GM12892 (cell line): ENCODE data around the gene LZIC. TPM values are rescaled to one million over a fixed set of nuclear protein-coding genes. Genes with fewer than 3 reads are reported as not detected.

ENCODE experiments used
- DNase-seq: peaks from one replicate; pipeline ENCODE4 v3.0.0; 2011; ENCODE audit not compliant: insufficient read length
- FAIRE-seq: peaks from 2 replicates; lab custom pipeline; 2011; peaks lifted over from hg19 to GRCh38; lab: Jason Lieb, UNC
- POLR2A ChIP-seq: IDR thresholded peaks from 2 replicates; pipeline ENCODE4 v1.6.1; 2011; ENCODE audit warnings: low read depth, low read length, control low read depth
- POLR2AphosphoS5 ChIP-seq: IDR thresholded peaks from 2 replicates; pipeline ENCODE4 v1.6.1; 2011; ENCODE audit warnings: low read depth, low read length, control low read depth
- TAF1 ChIP-seq: IDR thresholded peaks from 2 replicates; pipeline ENCODE4 v1.6.1; 2011; ENCODE audit warnings: low read depth, mild to moderate bottlenecking, control low read depth, low read length, borderline replicate concordance
- polyA plus RNA-seq: library from polyadenylated mRNA; unstranded; fragments of >200 nt; gene quantifications from one replicate; pipeline ENCODE4 v1.2.1, GENCODE V29; 2012; ENCODE audit warnings: missing spikeins, inconsistent platforms; ENCODE audit not compliant: missing spikeins

The LZIC gene
- polyA plus RNA-seq: 13.3 TPM

DNA sequence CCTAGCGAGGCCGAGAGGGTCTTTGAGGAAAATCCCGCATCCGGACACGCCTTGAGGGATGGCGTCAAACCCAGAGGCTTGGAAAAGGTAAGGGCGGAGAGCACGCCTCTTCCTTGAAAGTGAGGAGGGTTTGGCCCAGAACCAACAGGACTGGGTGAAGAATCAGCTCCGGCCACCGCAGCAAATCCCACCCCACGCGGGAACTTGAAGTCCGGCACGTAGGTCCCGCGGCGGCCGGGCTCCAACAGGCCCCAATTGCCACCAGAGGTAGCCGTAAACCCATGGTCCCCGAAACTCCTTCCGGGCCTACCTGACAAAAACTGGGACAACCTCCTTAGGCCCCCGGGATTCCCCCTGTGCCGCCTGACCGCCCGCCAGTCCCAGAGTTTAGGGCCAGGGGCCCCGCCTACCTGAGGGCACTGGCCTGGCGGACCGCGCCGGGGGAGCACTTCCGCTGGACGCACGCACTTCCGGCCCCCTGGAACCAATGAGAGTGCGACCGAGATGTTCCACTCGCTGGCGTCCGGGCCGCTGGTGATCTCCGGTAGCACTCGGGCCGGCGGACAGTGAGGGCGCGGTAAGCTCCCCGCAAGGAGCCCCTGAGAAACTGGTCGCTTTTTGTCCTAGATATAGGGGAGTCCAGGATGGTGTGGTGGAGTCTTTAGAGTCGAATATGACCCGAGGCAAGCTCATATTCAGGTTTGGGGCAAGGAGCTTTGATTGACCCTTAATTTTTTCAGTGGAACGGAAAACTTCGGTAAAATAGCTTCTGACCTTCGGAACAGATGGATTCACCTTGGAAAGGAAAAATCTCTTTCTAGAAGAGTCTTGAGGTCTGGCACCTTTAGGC lies at the start of gene LZIC, which contains the start of gene NMNAT1:
Gene LZIC, minus strand, starts transcription at position 453 of the 850 bp plus-strand sequence. CDS start 6,772 bp downstream, outside the sequence.
Gene NMNAT1, plus strand, starts transcription at position 537 of the 850 bp plus-strand sequence. CDS start 28,599 bp downstream, outside the sequence.
- FAIRE-seq (peak; percentile 95), DNase-seq (peak; percentile 91)
- TF ChIP-seq TAF1 (peak; percentile 88), POLR2A (peak; percentile 96), POLR2AphosphoS5 (peak; percentile 92)

DNA sequence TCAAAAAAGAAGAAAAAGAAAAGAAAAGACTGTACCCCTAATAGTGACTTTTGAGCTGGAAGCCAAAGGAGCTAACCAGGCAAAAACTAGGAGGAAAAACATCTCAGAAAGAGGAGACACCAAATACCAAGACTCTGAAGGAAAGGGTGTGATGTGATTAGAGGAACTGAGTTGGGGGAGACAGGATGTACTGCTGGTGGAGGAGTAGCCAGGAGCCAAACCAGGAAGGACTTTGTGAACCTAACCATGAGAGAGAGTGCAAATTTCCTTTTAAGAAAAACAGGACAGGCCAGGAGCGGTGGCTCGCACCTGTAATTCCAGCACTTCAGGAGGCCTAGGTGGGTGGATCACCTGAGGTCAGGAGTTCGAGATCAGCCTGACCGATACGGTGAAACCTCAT lies 49.7 kb upstream of the LZIC start:
- FAIRE-seq (no peak), DNase-seq (no peak)
- TF ChIP-seq POLR2A (no peak), POLR2AphosphoS5 (no peak), TAF1 (no peak)

DNA sequence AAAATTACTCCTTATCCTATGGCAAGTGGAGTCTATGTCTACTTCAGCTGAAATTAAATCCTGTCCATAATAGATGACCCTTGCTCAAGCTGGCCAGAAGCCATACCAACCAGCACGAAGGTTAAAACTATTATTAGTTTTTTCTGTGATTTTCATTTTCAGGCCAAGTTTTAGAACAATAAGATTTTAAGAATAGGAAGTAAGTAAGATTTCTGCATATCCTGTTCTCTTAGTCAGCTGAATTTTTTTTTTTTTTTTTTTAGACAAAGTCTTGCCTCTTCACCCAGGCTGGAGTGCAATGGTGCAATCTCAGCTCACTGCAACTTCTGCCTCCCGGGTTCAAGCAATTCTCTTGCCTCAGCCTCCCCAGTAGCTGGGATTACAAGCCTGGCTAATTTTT lies 47.8 kb upstream of the LZIC start:
- DNase-seq (no peak), FAIRE-seq (no peak)
- no peak for TF ChIP-seq POLR2AphosphoS5
- no peak for TF ChIP-seq POLR2A
- no peak for TF ChIP-seq TAF1

DNA sequence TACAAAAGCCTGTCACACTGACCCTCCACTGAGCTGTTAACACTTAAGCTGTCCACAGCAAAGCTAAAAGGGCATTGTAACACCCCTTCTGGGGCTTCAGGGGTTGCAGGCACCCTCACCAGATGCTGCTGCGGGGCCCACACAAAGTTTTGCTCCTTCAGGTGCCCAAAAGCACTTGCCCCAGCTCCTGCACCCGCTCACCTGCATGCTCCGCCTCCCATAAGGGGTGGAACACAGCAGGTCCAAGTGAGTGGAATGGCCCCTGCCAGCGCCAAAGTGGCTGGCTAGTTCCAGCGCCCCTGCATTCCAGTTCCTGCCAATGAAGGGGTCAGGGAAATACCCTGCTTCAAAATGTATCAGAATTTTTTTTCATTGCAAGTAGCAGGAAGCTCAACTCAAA lies 46.6 kb upstream of the LZIC start:
- DNase-seq (no peak), FAIRE-seq (no peak)
- no peak for TF ChIP-seq TAF1
- TF ChIP-seq POLR2AphosphoS5: no peak
- TF ChIP-seq POLR2A: no peak

DNA sequence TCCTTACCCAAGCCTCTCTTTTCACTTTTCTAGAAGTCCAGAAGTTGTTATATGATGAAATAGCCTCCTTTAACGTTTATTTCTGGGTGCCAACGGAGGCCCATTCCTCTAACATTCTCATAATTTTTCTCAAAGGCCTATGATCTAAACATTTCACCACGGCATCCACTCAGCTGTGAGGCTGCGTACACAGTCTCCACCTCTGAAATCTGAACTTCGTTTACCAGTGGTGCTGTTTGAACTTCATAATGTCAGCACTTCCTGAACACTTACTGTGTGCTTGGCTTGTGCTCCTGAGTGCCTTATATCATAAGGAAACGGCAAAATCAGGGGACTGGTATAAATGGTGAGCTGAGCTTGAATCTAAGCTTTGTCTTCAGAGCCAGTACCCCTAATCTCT lies 41.8 kb upstream of the LZIC start:
- no peak for FAIRE-seq
- no peak for TF ChIP-seq TAF1
- DNase-seq: no peak

DNA sequence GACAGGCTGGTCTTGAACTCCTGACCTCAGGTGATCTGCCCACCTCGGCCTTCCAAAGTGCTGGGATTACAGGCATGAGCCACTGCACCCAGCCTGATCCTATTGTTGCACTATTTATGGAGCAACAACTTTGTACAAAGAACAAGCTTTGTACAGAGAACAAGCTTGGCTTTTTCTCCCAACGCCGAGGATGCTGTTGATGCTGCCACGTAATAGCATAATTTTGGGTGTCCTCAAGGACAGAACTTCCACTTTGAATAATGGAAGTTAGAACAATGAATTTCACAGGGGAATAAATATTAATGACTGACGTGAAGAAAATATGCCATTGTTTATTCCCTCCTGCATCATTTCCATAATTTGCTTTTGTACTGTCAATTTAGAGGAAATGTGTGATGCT lies 41.1 kb upstream of the LZIC start:
- TF ChIP-seq POLR2A (no peak), POLR2AphosphoS5 (no peak), TAF1 (no peak)
- FAIRE-seq: no peak
- no peak for DNase-seq

DNA sequence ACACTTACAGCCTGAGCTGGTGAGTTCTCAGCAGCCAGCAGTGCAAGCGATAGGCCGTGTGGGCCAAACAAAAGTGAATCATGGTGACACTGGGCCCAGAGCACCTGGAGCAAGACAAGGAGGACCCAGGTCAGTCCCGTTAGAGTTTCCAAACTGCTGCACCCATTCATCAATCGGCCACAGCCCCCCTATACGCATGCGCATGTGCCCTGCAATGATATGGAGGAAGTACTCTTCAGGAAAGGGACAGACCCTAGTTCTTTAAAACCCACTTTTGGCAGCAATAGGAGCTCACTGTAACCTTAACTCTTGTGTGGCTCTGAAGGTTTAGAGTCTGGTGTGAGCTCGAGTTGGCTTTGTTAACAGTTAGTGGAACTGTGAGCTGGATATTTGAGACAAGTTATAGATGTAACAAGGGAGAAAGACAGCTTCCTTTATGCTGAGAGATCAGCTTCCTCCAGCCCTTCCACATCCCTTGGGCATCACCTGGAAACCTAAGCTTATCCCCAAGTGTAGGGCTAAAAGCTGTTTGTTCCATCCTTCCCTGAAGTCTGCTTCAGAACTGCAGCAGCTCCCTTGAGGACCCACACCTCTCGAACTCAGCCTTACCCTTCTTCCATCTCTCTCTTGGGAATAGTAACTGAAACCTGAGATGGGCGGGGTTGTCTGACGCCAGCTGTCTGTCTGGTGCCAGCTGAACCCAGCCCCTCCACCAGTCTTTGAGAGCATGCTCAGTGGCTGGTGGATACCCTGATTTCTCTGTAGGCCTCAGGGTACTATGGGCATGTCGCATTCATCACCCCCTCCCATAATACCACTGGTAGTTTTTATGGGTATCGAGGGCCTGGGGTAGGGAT lies 17.7 kb upstream of the LZIC start:
- no peak for DNase-seq
- no peak for FAIRE-seq
- no peak for TF ChIP-seq POLR2AphosphoS5
- no peak for TF ChIP-seq POLR2A
- TF ChIP-seq TAF1: no peak

DNA sequence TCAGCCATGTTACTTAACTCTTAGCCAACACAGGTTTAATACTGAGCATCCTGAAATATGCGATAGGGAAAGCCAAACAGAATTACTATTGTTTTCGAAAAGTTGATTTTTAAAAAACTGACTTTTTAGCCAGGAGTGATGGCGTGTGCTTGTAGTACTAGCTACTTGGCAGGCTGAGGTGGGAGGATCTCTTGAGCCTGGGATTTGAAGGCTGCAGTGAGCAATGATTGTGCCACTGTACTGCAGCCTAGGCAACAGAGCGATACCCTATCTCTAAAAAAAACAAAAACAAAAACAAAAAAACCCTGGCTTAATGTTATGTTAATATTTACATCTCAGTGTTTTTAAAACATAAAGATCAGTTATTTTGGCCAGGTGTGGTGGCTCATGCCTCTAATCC lies 16.8 kb upstream of the LZIC start:
- DNase-seq (no peak), FAIRE-seq (no peak)
- no peak for TF ChIP-seq POLR2AphosphoS5
- TF ChIP-seq TAF1: no peak
- TF ChIP-seq POLR2A: no peak

DNA sequence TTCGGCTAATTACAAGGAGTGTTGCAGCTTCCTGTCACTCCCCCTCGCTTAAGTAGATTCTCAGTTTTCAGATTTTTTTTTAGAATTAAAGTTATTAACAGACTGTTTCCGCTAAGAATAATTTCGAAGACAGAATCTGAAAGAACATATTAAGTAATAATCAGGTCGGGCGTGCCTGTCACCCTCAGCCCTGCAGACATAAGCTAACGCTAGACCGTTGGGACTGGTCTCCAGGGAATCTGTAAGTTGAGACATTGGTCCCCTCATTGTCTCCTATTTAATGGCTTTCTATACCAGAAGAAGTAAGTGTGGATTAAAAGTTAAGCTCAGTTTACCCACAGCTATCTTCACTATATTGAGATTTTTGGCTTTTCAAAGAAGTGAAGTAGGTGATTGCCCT lies 14.5 kb upstream of the LZIC start:
- TF ChIP-seq POLR2A (no peak), POLR2AphosphoS5 (no peak), TAF1 (no peak)
- FAIRE-seq (no peak), DNase-seq (no peak)

DNA sequence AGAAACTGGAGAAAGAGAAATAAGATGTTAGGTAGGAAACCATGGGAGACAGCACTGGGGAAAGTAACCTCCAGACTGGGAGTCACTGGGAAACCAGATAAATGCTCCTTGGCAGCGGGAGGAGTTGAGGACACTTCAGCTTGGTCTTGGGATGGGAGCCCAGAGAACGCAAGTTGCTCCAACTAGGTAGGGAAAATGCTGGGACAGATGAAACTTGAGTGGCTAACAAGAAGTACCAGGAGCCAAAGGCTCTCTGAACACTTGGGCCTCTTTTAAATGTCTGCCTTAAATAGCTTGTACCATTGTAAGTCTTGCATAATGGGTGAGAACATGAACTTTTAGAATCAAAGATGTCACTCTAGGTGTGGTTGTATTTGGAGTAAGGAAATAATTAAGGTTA lies 3.1 kb upstream of the LZIC start:
- DNase-seq: no peak
- FAIRE-seq: no peak
- TF ChIP-seq TAF1: no peak
- TF ChIP-seq POLR2A: no peak
- no peak for TF ChIP-seq POLR2AphosphoS5

DNA sequence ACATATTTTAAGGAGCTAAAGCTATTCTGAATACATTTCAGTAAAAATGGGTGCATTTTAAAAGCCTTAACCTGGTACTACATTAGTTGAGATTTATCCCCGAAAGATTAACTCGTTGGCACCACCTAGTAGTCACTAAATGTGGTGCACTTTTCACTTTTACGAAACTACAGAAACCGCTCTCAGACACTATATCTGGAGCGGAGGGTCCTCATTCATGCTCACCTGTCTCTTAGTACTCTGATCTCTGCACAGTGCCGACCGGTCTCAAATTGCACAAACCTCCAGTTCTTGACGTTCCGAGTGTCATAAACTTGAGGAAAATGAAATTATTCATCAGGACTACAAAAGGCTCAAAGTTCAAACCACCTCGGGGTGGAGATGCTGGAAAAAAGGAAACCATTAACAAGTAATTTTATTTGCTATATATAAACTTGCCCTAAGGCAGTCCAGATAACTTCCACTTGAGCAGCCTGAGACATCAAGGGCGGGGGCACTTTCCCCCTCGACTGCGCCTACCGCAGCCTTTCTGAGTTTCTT lies 722 bp downstream of the LZIC start:
- DNase-seq (peak; percentile 31), FAIRE-seq (peak; percentile 84)
- TF ChIP-seq TAF1 (no peak), POLR2AphosphoS5 (no peak), POLR2A (no peak)
